ENCODE data around the gene USP30. TPM values are rescaled to one million over a fixed set of nuclear protein-coding genes. Genes with fewer than 3 reads are reported as not detected.
A peak's percentile ranks its signal among the peaks of the same experiment; 100 is the strongest.
"Not testable (repeated sequence)": the region's sequence is repeated elsewhere in the genome, so short reads cannot be mapped to it uniquely, and the experiment has no call there.

USP30 gene
- total RNA-seq, result 12.3 TPM

- ATAC-seq (peak; percentile 88), DNase-seq (ENCODE audit: low spot score) (peak; percentile 87)
These were observed at the start of gene USP30 for GRCh38 chr12:109052414-109053323. USP30 (plus strand) TSS chr12:109052576; CDS start chr12:109052679, 103 bp downstream.

- no peak for ATAC-seq
These were observed 48.4 kb upstream of the USP30 start for GRCh38 chr12:109004017-109004416.

GRCh38 chr12:109009766-109010165 is 42.6 kb upstream of the USP30 start:
- ATAC-seq, result no peak
- no peak for DNase-seq (ENCODE audit: low spot score)

More at GRCh38 chr12:109004017-109004416, 48.4 kb upstream of the USP30 start:
- no peak for DNase-seq (ENCODE audit: low spot score)

GRCh38 chr12:109010259-109010658 is 42.1 kb upstream of the USP30 start:
- DNase-seq (ENCODE audit: low spot score) (peak; percentile 10), ATAC-seq (no peak)

- DNase-seq (ENCODE audit: low spot score) (no peak), ATAC-seq (no peak)
These were observed 37.2 kb upstream of the USP30 start for GRCh38 chr12:109014984-109015765.

GRCh38 chr12:109016016-109016415 is 36.4 kb upstream of the USP30 start:
- no peak for DNase-seq (ENCODE audit: low spot score)

DNA sequence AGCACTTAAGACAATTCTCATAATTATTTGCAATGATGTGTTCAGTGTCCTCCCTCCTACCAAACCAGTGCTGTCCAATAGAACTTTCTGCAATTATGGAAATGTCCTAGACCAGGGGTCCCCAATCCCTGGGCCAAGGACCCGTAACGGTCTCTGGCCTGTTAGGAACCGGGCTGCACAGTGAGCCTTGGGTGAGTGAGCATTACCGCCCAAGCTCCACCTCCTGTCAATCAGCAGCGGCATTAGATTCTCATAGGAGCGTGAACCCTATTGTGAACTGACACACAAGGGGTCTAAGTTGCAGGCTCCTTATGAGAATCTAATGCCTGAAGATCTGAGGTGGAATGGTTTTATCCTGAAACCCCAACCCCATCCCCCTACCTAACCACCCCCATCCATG is 35.4 kb upstream of the USP30 start:
- no peak for ATAC-seq
- DNase-seq (ENCODE audit: low spot score), result no peak

More at GRCh38 chr12:109016016-109016415, 36.4 kb upstream of the USP30 start:
- no peak for ATAC-seq

GRCh38 chr12:109018296-109018695 is 34.1 kb upstream of the USP30 start:
- DNase-seq (ENCODE audit: low spot score) (no peak), ATAC-seq (no peak)

DNA sequence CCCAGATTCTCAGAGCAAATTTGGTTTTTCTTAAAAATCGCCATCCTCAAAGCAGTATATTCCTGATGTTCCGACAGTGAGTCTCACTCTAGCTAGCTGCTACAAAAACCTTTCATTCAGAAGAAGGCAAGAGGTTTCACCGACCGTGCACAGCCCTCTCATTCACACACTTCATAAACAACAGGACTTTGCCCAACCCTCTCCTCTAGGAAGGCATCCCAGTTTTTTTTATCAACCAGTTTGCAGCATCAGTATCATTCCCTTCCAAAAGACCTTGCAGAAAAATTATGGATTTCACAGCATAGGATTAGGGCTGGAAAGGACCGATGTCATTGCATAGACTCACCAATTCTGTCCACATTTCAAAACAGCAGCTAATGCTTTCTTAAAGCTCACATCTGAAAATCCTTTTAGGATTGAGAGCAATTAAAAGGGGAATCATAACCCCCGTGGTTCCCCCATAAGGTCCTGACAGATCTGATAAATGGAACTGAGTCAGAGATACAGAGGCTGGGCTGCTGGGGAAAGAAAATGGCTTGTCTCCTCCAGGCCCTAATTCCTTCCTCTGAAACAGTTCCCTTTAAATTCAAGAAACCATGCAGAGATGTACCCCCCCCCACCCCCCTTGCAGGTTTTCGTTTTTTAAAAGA is 32.1 kb upstream of the USP30 start:
- DNase-seq (ENCODE audit: low spot score), result no peak
- ATAC-seq, result no peak

GRCh38 chr12:109020796-109021380 is 31.5 kb upstream of the USP30 start, which contains the start of gene SVOP:
SVOP (minus strand) TSS chr12:109021068; CDS start chr12:109020868, 200 bp downstream.
- DNase-seq (ENCODE audit: low spot score) (peak; percentile 62), ATAC-seq (peak; percentile 96)

DNA sequence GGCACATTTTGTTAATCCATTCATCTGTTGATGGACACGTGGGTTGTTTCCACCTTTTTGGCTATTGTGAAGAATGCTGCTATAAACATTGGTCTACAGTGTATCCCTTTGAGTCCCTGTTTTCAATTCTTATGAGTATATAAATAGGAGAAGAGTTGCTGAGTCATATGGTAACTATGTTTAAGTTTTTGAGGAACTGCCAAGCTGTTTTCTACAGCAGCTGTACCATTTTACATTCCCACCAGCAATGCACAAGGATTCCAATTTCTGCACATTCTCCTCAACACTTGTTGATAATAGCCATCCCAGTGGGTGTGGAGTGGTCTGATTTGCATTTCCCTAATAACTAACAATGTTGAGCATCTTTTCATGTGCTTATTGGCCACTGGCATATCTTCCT is 24.6 kb upstream of the USP30 start:
- no peak for ATAC-seq
- no peak for DNase-seq (ENCODE audit: low spot score)

DNA sequence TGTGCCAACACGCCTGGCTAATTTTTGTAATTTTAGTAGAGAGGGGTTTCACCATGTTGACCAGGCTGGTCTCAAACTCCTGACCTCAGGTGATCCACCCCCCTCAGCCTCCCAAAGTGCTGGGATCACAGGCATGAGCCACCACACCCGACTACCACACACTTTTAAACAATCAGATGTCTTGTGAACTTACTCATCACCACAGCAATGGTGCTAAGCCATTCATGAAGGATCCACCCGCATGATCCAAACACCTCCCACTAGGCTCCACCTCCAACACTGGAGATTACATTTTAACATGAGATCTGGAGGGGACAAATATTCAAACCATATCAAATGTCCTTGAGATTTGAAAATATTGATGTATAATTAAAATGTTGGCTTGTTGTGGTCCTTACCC is 23.8 kb upstream of the USP30 start:
- not testable (repeated sequence) for ATAC-seq; DNase-seq (ENCODE audit: low spot score)

GRCh38 chr12:109029411-109029810 is 23.0 kb upstream of the USP30 start:
- no peak for DNase-seq (ENCODE audit: low spot score)
- ATAC-seq, result no peak

DNA sequence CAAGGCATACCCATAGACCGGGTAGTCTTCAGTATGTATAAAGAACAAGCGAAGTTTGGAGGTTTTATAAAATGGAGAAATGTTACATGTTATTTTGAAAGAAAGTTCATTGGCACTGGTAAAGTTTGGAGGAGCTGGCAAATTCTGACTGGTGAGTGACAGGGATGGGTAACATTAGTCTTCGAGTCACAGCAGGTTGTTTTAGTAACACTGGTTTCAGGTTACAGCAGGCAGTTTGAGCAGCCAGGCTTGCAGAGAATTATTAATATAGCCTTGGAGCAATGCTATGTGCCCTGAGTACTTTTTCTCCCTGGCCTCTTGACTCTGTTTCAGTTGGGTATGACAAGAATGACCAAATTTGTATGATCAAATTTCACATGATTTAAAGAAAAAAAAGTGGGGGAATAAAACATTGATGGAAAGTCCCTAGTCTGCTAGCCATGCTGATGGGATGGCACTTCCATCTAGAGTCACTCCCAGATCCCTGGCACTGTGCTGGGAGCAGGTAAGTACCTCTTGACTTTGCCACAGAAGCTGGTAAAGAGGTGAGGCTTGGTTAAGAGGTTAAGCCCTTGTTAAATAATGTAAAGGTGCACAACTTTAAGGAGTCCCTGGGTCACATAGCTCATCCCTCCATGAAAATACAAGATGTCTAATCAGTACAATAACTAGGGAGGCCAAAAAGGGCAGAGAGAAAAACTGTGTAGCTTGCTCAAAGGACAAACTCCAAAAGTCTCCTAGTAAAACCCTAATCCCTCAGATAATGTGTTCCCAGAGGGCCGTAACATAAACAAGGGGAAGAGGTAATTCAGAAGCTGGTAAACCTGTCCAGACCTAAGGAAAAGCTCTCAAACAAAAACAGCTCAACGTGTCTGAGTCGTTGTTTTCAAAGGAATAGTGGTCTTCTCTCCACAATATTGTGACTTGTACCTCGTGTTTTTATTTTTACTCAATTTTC is 18.9 kb upstream of the USP30 start:
- no peak for ATAC-seq
- DNase-seq (ENCODE audit: low spot score), result no peak

- no peak for ATAC-seq
- DNase-seq (ENCODE audit: low spot score), result no peak
These were observed 15.4 kb upstream of the USP30 start for GRCh38 chr12:109036975-109037374.

DNA sequence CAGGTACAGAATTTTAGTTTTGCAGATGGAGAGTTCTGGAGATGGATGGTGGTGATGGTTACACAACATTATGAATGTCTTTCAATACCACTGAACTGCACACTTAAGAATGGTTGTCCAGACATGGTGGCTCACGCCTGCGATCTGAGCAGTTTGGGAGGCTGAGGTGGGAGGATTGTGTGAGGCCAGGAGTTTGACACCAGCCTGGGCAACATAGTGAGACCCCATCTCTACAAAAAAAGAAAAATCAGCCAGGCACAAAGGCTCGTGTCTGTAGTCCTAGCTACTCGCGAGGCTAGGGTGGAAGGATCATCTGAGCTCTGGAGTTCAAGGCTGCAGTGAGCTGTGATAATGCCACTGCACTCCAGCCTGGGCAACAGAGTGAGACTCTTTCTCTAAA is 8.1 kb upstream of the USP30 start:
- DNase-seq (ENCODE audit: low spot score) (no peak), ATAC-seq (no peak)

GRCh38 chr12:109047081-109047805 is 5.1 kb upstream of the USP30 start:
- ATAC-seq, result no peak
- no peak for DNase-seq (ENCODE audit: low spot score)

DNA sequence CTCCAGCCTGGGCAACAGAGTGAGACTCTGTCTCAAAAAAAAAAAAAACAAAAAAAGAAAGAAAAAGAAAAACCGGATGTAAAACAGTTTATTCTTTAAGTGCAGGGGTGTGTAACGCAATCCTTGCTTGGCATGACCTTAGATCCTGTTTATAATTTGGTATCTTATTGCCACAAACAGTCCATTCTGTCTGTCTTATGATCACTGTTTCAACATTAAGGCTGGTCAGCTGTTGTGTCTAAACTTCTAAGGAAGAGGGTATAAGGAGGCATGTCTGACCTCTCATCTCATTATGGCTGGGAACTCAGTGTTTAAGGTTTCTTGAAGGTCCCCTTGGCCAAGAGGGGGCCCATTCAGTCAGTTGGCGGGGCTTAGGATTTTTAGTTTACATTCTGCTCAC is 3.7 kb upstream of the USP30 start:
- not testable (repeated sequence) for DNase-seq (ENCODE audit: low spot score); ATAC-seq

DNA sequence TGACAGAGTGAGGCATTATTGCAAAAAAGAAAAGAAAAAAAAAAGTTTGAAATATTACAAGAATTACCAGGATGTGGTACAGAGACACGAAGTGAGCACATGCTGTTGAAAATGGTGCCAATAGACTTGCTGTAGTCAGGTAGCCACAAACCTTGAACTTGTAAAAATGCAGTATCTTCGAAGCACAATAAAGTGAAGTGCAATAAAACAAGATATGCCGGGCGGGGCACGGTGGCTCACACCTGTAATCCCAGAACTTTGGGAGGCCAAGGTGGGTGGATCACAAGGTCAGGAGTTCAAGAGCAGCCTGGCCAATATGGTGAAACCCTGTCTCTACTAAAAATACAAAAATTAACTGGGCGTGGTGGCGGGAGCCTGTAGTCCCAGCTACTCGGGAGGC is 2.6 kb upstream of the USP30 start:
- DNase-seq (ENCODE audit: low spot score); ATAC-seq: not testable (repeated sequence)

All from left lobe of liver (tissue), 2 donors.